Mesothelial cell of epicardium (in vitro differentiated cells): ENCODE data around the gene ZNF691. TPM values are rescaled to one million over a fixed set of nuclear protein-coding genes. Genes with fewer than 3 reads are reported as not detected.

ENCODE experiments used
- DNase-seq, 2 experiments: peaks; one replicate each; pipeline ENCODE4 v3.0.0; 2021; ENCODE audit warnings: low spot score in 2 of 2; ENCODE audit not compliant: unreplicated experiment in 2 of 2
- H3K27ac Mint-ChIP-seq: 2 replicates; pipeline ENCODE4 v1.8.0; 2021; ENCODE audit warnings: mixed read lengths
- H3K27me3 Mint-ChIP-seq: 2 replicates; pipeline ENCODE4 v1.8.0; 2021; ENCODE audit warnings: low read depth, mixed read lengths
- H3K36me3 Mint-ChIP-seq: 2 replicates; pipeline ENCODE4 v1.8.0; 2021; ENCODE audit warnings: mixed read lengths
- H3K4me1 Mint-ChIP-seq: 2 replicates; pipeline ENCODE4 v1.8.0; 2021; ENCODE audit warnings: mixed read lengths
- H3K4me3 Mint-ChIP-seq: 2 replicates; pipeline ENCODE4 v1.8.0; 2021; ENCODE audit warnings: mild to moderate bottlenecking, moderate library complexity, mixed read lengths
- H3K9me3 Mint-ChIP-seq: 2 replicates; pipeline ENCODE4 v1.8.0; 2021; ENCODE audit warnings: mixed read lengths
- total RNA-seq: library from RNA; stranded (reverse); gene quantifications from 3 replicates; pipeline ENCODE4 v1.2.1, GENCODE V29; 2021
- TF ChIP-seq, protein P1 (sequence below): fragments of 200-600 bp; sonication (generic); IDR thresholded peaks from one replicate; pipeline ENCODE4 v1.5.0; 2021; ENCODE audit warnings: antibody characterized with exemption; ENCODE audit not compliant: unreplicated experiment

Gene ZNF691
- total RNA-seq, 1 donor from 2014 or later: 15.2 TPM

DNA sequence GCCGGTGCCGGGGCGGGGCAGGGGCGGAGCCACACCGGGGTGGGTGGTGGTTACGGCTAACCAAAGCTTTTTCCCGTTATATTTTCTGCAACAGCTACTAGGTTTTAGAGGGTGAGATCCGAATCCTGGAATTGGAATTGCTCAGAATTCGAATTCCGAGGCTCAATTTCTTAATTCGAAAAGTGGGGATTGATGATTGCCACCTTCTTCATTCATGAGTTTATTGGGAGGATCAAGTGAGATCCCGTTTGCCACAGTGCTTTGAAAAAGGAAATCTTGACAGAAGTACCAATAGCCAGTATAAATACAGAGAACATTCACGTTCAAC, 29.0 kb upstream of the ZNF691 start:
- TF ChIP-seq, protein P1, sequence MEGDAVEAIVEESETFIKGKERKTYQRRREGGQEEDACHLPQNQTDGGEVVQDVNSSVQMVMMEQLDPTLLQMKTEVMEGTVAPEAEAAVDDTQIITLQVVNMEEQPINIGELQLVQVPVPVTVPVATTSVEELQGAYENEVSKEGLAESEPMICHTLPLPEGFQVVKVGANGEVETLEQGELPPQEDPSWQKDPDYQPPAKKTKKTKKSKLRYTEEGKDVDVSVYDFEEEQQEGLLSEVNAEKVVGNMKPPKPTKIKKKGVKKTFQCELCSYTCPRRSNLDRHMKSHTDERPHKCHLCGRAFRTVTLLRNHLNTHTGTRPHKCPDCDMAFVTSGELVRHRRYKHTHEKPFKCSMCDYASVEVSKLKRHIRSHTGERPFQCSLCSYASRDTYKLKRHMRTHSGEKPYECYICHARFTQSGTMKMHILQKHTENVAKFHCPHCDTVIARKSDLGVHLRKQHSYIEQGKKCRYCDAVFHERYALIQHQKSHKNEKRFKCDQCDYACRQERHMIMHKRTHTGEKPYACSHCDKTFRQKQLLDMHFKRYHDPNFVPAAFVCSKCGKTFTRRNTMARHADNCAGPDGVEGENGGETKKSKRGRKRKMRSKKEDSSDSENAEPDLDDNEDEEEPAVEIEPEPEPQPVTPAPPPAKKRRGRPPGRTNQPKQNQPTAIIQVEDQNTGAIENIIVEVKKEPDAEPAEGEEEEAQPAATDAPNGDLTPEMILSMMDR: no peak
- no peaks in the 10 kb centered on the region for H3K27me3 Mint-ChIP-seq
- H3K9me3 Mint-ChIP-seq: no peaks in the 10 kb centered on the region
- peaks cover 22% of the 10 kb centered on the region for H3K4me1 Mint-ChIP-seq
- peak overlapping the region; percentile 65 for H3K4me3 Mint-ChIP-seq
- no peak for DNase-seq
- peaks cover 4% of the 10 kb centered on the region for H3K36me3 Mint-ChIP-seq
- H3K27ac Mint-ChIP-seq: peak overlapping the region; percentile 15

DNA sequence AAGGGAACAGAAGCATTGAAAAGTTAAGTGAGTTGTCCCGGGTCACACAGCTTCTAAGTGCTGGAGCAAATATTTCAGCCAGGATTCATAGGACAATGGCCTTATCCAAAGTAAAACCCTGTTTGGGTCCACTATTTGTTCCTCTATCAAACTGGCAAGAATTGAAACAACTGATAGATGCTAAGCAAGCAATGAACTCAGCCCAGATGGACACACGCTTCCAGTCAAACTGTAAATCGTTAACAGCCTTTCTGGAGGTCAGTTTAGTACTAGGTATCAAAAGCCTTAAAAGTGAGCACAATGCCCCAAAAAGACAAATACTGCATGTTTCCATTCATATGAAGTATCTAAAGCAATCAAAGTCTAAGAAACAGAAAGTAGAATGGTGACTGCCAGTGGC, 28.4 kb upstream of the ZNF691 start:
- H3K27ac Mint-ChIP-seq: no peak overlapping the region
- H3K27me3 Mint-ChIP-seq: no peaks in the 10 kb centered on the region
- TF ChIP-seq, protein P1: no peak

DNA sequence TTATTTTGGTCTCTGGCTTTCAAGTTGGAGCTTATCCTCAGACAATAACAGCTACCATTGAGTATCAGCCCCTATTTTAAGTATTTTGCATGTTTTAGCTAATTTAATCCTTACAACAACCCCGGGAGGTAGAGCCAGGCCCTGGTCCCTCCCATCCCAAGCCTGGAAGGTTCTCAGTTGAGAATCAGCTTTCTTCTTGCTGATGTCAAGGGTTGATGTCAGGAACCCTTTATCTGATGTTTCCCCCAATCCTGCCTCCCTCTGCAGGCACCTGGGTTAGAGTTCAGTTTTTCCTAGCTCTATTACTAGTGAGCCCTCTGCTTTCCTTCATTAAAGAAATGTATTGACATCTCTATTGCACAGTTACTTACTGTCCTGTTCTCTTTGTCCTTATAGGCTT, 25.6 kb upstream of the ZNF691 start:
- no peaks in the 10 kb centered on the region for H3K36me3 Mint-ChIP-seq

More for the DNA sequence above, 28.4 kb upstream of the ZNF691 start:
- H3K36me3 Mint-ChIP-seq: peaks cover 4% of the 10 kb centered on the region
- DNase-seq: no peak
- peak overlapping the region; percentile 65 for H3K4me3 Mint-ChIP-seq
- peaks cover 5% of the 10 kb centered on the region for H3K9me3 Mint-ChIP-seq
- H3K4me1 Mint-ChIP-seq: peaks cover 26% of the 10 kb centered on the region

DNA sequence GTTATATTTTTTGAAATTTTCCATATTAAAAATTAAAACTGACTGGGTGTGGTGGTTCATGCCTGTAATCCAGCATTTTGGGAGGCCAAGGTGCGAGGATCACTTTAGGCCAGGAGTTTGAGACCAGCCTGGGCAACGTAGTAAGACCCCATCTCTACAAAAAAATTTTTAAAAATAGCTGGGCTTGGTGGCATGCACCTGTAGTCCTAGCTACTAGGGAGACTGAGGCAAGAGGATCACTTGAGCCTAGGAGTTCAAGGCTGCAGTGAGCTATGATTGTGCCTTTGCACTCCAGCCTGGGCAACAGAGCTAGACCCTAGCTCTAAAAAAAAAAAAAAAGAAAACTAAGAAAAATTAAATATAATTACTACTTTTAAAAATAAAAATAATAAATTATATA, 24.7 kb upstream of the ZNF691 start:
- TF ChIP-seq, protein P1: no peak
- H3K9me3 Mint-ChIP-seq: peaks cover 6% of the 10 kb centered on the region
- no peaks in the 10 kb centered on the region for H3K27me3 Mint-ChIP-seq
- H3K36me3 Mint-ChIP-seq: no peaks in the 10 kb centered on the region
- H3K4me3 Mint-ChIP-seq: no peak overlapping the region
- no peak for DNase-seq
- H3K4me1 Mint-ChIP-seq: peaks cover 37% of the 10 kb centered on the region
- H3K27ac Mint-ChIP-seq: no peak overlapping the region

More for the DNA sequence above, 25.6 kb upstream of the ZNF691 start:
- no peaks in the 10 kb centered on the region for H3K27me3 Mint-ChIP-seq
- H3K27ac Mint-ChIP-seq: no peak overlapping the region
- TF ChIP-seq, protein P1: no peak
- DNase-seq: no peak
- no peak overlapping the region for H3K4me3 Mint-ChIP-seq
- H3K4me1 Mint-ChIP-seq: peaks cover 42% of the 10 kb centered on the region
- peaks cover 6% of the 10 kb centered on the region for H3K9me3 Mint-ChIP-seq

DNA sequence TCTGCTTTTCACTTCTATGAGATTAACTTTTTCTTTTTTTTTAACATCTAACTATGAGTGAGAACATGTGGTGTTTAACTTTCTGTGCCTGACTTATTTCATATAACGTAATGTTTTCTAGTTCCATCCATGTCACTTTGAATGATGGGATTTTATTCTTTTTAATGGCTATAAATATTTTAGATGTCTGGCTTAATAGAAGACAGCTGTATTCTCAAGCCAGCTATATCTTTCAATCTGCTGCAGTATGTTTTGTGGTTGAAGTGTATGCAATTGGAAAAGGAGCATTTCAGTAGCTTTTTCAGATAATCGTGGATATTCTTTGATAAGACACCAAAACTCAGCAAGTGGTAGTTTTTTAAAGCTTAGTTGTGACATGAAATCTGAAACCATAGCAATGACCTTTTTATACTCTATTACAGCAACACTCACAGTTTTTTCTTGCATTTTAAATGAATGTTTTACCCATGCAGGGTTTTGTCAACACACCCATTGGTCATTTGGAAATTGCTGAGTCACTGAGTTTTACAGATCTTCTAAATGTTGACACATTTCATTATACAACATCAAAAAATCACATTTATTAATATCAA, 23.5 kb upstream of the ZNF691 start:
- H3K27ac Mint-ChIP-seq: peak overlapping the region; percentile 68
- no peak for DNase-seq
- H3K9me3 Mint-ChIP-seq: peaks cover 6% of the 10 kb centered on the region
- TF ChIP-seq, protein P1: no peak
- peaks cover 35% of the 10 kb centered on the region for H3K4me1 Mint-ChIP-seq
- H3K27me3 Mint-ChIP-seq: no peaks in the 10 kb centered on the region
- no peak overlapping the region for H3K4me3 Mint-ChIP-seq
- no peaks in the 10 kb centered on the region for H3K36me3 Mint-ChIP-seq

DNA sequence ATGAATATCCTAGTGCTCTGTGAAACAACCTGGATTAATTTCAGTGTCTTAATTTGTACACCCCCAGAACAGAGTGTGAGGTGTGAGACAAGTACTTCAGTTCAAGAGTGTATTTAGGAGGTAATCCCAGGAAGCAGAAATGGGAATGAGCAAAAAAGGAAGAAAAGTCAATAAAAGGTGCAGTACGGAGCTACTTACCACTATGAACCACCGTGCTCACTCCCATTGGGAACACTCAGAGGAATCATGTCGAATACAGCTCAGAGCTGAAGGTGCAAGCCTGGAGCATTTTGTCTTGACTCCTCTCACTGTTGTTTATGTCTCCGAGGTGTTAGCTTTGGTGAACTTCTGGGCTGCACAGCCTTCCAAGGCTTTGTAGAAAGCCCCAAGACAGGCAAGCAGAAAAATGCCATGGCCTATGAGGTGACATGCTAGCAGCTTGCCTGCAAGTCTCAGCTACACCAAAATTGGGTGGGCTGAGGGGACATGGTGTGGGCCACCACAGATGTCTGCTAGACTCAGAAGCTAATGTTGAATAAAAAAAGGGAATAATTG, 21.9 kb upstream of the ZNF691 start:
- Mint-ChIP-seq H3K4me1 (peaks cover 35% of the 10 kb centered on the region), H3K27me3 (no peaks in the 10 kb centered on the region), H3K4me3 (no peak overlapping the region), H3K9me3 (peaks cover 6% of the 10 kb centered on the region), H3K36me3 (no peaks in the 10 kb centered on the region), H3K27ac (no peak overlapping the region)
- DNase-seq: no peak
- TF ChIP-seq, protein P1: no peak
